GM06990 (cell line): ENCODE results near the gene CCNB1IP1.
A peak's percentile ranks its signal among the peaks of the same experiment; 100 is the strongest.

Source experiments
- DNase-seq: peaks from one replicate; pipeline ENCODE4 v3.0.0-alpha.2; 2011; ENCODE audit not compliant: insufficient read length; ENCODE audit errors: extremely low read depth
- H3K27me3 ChIP-seq: replicated peaks from 2 replicates; pipeline ENCODE4 v1.6.0; 2011; ENCODE audit warnings: low read length; ENCODE audit not compliant: control insufficient read depth, insufficient read depth
- H3K36me3 ChIP-seq: 2 replicates; pipeline ENCODE4 v1.5.1; 2011; ENCODE audit warnings: low read length; ENCODE audit not compliant: control insufficient read depth, insufficient read depth
- H3K4me3 ChIP-seq: replicated peaks from 2 replicates; pipeline ENCODE4 v1.5.1; 2011; ENCODE audit warnings: low read depth, mild to moderate bottlenecking, control low read depth, low read length
- TF ChIP-seq, protein P1 (sequence below): IDR thresholded peaks from 2 replicates; pipeline ENCODE4 v1.5.1; 2011; ENCODE audit warnings: low read length, control low read depth, mild to moderate bottlenecking, inconsistent platforms; ENCODE audit not compliant: insufficient read depth, poor library complexity, severe bottlenecking

The CCNB1IP1 gene

GRCh38 chr14:20314026-20314425 lies 19.1 kb downstream of the CCNB1IP1 start:
- Histone ChIP-seq H3K27me3 (no peaks in the 10 kb centered on the region), H3K4me3 (no peak overlapping the region), H3K36me3 (peaks cover 9% of the 10 kb centered on the region)
- TF ChIP-seq, protein P1, sequence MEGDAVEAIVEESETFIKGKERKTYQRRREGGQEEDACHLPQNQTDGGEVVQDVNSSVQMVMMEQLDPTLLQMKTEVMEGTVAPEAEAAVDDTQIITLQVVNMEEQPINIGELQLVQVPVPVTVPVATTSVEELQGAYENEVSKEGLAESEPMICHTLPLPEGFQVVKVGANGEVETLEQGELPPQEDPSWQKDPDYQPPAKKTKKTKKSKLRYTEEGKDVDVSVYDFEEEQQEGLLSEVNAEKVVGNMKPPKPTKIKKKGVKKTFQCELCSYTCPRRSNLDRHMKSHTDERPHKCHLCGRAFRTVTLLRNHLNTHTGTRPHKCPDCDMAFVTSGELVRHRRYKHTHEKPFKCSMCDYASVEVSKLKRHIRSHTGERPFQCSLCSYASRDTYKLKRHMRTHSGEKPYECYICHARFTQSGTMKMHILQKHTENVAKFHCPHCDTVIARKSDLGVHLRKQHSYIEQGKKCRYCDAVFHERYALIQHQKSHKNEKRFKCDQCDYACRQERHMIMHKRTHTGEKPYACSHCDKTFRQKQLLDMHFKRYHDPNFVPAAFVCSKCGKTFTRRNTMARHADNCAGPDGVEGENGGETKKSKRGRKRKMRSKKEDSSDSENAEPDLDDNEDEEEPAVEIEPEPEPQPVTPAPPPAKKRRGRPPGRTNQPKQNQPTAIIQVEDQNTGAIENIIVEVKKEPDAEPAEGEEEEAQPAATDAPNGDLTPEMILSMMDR: no peak
- no peak for DNase-seq

- H3K27me3 ChIP-seq: no peaks in the 10 kb centered on the region
- no peak for DNase-seq
- H3K4me3 ChIP-seq: no peak overlapping the region
- H3K36me3 ChIP-seq: no peaks in the 10 kb centered on the region
- TF ChIP-seq, protein P1: no peak
These were observed 27.0 kb downstream of the CCNB1IP1 start for GRCh38 chr14:20306079-20306423.

DNA sequence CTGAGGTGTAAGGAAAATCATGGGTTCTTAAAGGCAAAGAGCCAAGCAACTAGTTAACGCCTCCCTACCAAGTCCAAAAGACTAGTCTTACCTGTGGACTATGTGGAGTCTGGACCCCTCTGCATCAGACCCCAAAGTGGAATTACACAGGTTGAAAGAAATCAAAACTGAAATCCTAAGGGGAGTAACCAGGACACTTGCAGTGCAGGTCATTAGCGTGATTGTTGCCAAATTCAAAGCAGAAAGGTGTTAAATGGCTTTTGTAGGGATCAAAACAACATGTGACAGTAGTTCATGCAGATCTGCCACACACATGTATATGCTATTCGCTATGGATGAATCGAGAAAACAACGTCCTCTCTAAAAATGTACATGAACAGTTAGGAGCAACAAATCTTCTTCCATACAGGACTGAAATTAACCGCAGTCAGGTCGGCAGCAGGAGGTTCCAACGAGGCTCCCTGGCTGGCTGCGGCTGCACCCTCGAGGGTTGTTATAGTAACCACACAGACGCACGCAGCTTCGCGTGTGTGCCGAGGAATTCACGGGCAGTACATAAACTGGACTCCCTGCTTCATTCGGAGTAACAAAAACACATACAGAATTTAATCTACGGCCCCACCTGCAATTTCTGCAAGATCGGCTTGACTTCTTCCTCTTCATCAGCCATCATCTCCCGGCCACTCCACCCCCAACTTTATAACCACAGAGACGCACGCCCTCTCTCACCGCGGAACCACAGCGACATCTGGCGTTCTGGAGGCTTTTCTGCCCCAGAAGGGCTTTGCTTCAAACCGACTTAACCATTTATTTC lies 27.6 kb downstream of the CCNB1IP1 start, which contains the start of gene TTC5:
TTC5 (minus strand) TSS at position 687 of the 814 bp plus-strand sequence; CDS start at position 673, 14 bp downstream.
- H3K27me3 ChIP-seq: no peaks in the 10 kb centered on the region
- peak within 1 kb of the TSS; percentile 72 for H3K4me3 ChIP-seq
- DNase-seq: peak; percentile 83
- TF ChIP-seq, protein P1: peak; percentile 94
- H3K36me3 ChIP-seq: peaks cover under 1% of the 10 kb centered on the region

GRCh38 chr14:20302042-20302755 lies 30.9 kb downstream of the CCNB1IP1 start:
- Histone ChIP-seq H3K4me3 (no peak overlapping the region), H3K36me3 (peaks cover 5% of the 10 kb centered on the region), H3K27me3 (no peaks in the 10 kb centered on the region)
- no peak for DNase-seq
- TF ChIP-seq, protein P1: no peak

DNA sequence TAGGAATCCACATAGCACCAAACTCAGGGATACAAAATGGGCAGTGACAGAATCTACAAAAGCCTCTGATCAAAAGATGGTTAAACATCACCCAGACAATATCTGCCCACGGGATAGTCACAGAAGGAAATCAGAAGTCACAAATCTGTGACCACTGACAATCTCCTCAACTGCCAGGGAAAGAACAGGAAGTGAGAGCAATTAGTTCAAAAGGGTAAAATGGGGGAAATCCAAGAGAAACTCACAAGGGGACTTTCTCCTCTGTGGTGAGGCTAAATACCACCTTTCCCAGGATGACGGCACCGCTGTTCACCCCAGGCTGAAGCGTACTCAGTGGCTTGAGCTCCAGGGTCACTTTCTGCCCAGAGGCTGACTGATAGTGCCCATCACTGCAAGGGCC lies 38.0 kb downstream of the CCNB1IP1 start:
- peaks cover 5% of the 10 kb centered on the region for H3K36me3 ChIP-seq
- DNase-seq: peak; percentile 40
- no peaks in the 10 kb centered on the region for H3K27me3 ChIP-seq
- no peak overlapping the region for H3K4me3 ChIP-seq
- TF ChIP-seq, protein P1: no peak
